Naive thymus-derived CD4-positive, alpha-beta T cell (primary cell): ENCODE results near the gene CADPS. TPM values are rescaled to one million over a fixed set of nuclear protein-coding genes. Genes with fewer than 3 reads are reported as not detected.

ENCODE experiments used
- ATAC-seq: fragments of 150-1000 bp; cut with Tn5 transposase; 2 replicates; pipeline ENCODE4 v1.10.0; 2021; ENCODE audit warnings: mild to moderate bottlenecking, moderate library complexity
- CTCF ChIA-PET: fragments of 350-600 bp; sonication (Branson Sonifier 250); formaldehyde crosslinking; loops from one replicate; lab custom pipeline; 2021; ENCODE audit warnings: antibody characterized with exemption; lab: Charles Lee
- POLR2A ChIA-PET: fragments of 350-600 bp; sonication (Branson Sonifier 250); formaldehyde crosslinking; loops from one replicate; lab custom pipeline; 2021; ENCODE audit warnings: antibody characterized with exemption, inconsistent platforms; lab: Charles Lee
- DNase-seq, 9 donors: peaks; one replicate each; pipeline versions ENCODE4 v3.0.0 to v3.0.0-alpha.2; 2020 to 2022; ENCODE audit warnings: mixed read lengths in 1 of 9
- H3K27ac ChIP-seq: one replicate; pipeline ENCODE4 v1.7.0; 2013; ENCODE audit warnings: mild to moderate bottlenecking, low read depth, low read length, moderate library complexity
- H3K27me3 ChIP-seq, 2 donors: one replicate each; pipeline ENCODE4 v1.7.0; 2013; ENCODE audit warnings: low read length in 2 of 2, mild to moderate bottlenecking in 2 of 2, moderate library complexity in 2 of 2; ENCODE audit not compliant: control insufficient read depth in 2 of 2, insufficient read depth in 2 of 2
- H3K36me3 ChIP-seq, 3 experiments: 1 replicate in 2 of 3; 2 replicates in 1 of 3; pipeline ENCODE4 v1.7.0; 2013; ENCODE audit warnings: low read length in 3 of 3, mild to moderate bottlenecking in 3 of 3, moderate library complexity in 1 of 3; ENCODE audit not compliant: insufficient read depth in 3 of 3, control insufficient read depth in 2 of 3
- H3K4me1 ChIP-seq, 2 donors: one replicate each; pipeline ENCODE4 v1.7.0; 2013; ENCODE audit warnings: low read length in 2 of 2, mild to moderate bottlenecking in 2 of 2, moderate library complexity in 1 of 2; ENCODE audit not compliant: control insufficient read depth in 2 of 2, insufficient read depth in 2 of 2
- H3K4me3 ChIP-seq: 2 replicates; pipeline ENCODE4 v1.7.0; 2013; ENCODE audit warnings: mild to moderate bottlenecking, low read length
- H3K9me3 ChIP-seq, 3 experiments: 1 replicate in 2 of 3; 2 replicates in 1 of 3; pipeline ENCODE4 v1.7.0; 2013; ENCODE audit warnings: low read length in 3 of 3; ENCODE audit not compliant: control insufficient read depth in 2 of 3
- H3K27ac Mint-ChIP-seq, 9 donors: one replicate each; pipeline ENCODE4 v1.8.0; 2020 to 2022; ENCODE audit warnings: mixed read lengths in 9 of 9, mild to moderate bottlenecking in 8 of 9, moderate library complexity in 5 of 9, inconsistent platforms in 2 of 9
- H3K27me3 Mint-ChIP-seq, 5 donors: one replicate each; pipeline ENCODE4 v1.8.0; 2021 to 2022; ENCODE audit warnings: mixed read lengths in 5 of 5, mild to moderate bottlenecking in 1 of 5
- H3K36me3 Mint-ChIP-seq, 5 donors: one replicate each; pipeline ENCODE4 v1.8.0; 2020 to 2022; ENCODE audit warnings: mixed read lengths in 5 of 5, mild to moderate bottlenecking in 3 of 5, inconsistent platforms in 1 of 5
- H3K4me1 Mint-ChIP-seq, 7 donors: one replicate each; pipeline ENCODE4 v1.8.0; 2020 to 2022; ENCODE audit warnings: mixed read lengths in 7 of 7, mild to moderate bottlenecking in 3 of 7, inconsistent platforms in 1 of 7
- H3K4me3 Mint-ChIP-seq, 10 donors: one replicate each; pipeline ENCODE4 v1.8.0; 2020 to 2022; ENCODE audit warnings: mild to moderate bottlenecking in 10 of 10, mixed read lengths in 10 of 10, moderate library complexity in 6 of 10, inconsistent platforms in 2 of 10
- H3K9me3 Mint-ChIP-seq, 11 donors: one replicate each; pipeline ENCODE4 v1.8.0; 2020 to 2022; ENCODE audit warnings: mixed read lengths in 11 of 11, mild to moderate bottlenecking in 4 of 11, inconsistent platforms in 1 of 11, moderate library complexity in 1 of 11
- intact Hi-C, 2 donors: fragments of 100-400 bp; cut with micrococcal nuclease; formaldehyde crosslinking; loops; one replicate each; pipeline ENCODE4 v1.15.1; 2023
- polyA plus RNA-seq, 2 donors: library from polyadenylated mRNA; unstranded; fragments of 300-500 nt; fragmentation: Illumina TruSeq; gene quantifications; one replicate each; pipeline ENCODE4 v1.2.3, GENCODE V29; 2021
- total RNA-seq, 6 experiments: library from RNA in 5 of 6; stranded (reverse) in 5 of 6; gene quantifications; 1 replicate in 5 of 6; 2 replicates in 1 of 6; pipeline ENCODE4 v1.2.3 and lab custom pipeline; 2021 to 2026

CADPS gene
- total and polyA plus RNA-seq, 7 experiments from 2014 or later: not detected

DNA sequence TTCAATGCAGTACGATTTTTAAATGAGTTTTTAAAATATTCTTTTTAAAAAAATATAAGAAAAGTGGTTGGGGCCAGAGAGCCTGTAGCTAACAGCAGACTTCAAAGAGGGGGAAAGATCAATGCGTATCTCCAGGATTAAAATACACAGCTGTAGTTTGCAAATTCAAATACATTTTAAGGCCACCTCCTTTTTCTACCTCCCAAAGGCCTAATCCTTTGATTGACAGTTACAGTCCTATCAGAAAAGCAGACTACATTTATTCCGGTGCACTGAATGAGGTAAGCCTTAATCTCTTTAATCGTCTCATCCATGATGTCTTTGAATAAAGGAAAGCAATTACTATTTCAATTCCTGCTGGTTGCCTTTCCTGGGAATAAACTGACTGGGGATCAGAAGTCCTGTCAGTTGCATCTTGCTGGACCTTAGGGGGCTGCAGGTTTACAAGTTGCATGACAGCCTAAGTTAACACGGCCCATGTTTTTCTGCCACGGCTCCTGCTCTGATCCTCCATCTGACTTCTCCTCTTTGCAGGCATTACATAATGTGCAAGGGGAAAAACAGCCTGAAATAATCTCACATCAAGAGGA is 51.7 kb downstream of the CADPS start:
- Histone ChIP-seq H3K9me3 (no peaks in the 10 kb centered on the region), H3K27me3 (no peaks in the 10 kb centered on the region), H3K4me3 (no peak overlapping the region), H3K36me3 (no peaks in the 10 kb centered on the region), H3K4me1 (no peaks in the 10 kb centered on the region), H3K27ac (no peak overlapping the region)
- H3K27ac Mint-ChIP-seq: no peak overlapping the region
- no peaks in the 10 kb centered on the region for H3K4me1 Mint-ChIP-seq
- peaks cover 0 to 3% (median 0%) of the 10 kb centered on the region in 5 donors for H3K27me3 Mint-ChIP-seq
- DNase-seq (no peak), ATAC-seq (no peak)
- no peaks in the 10 kb centered on the region for H3K36me3 Mint-ChIP-seq
- H3K4me3 Mint-ChIP-seq: no peak overlapping the region
- H3K9me3 Mint-ChIP-seq: peaks cover 0 to 12% (median 0%) of the 10 kb centered on the region in 11 donors
- CTCF ChIA-PET: no interaction called here
- POLR2A ChIA-PET: no interaction called here
- intact Hi-C loops: no loop called here

DNA sequence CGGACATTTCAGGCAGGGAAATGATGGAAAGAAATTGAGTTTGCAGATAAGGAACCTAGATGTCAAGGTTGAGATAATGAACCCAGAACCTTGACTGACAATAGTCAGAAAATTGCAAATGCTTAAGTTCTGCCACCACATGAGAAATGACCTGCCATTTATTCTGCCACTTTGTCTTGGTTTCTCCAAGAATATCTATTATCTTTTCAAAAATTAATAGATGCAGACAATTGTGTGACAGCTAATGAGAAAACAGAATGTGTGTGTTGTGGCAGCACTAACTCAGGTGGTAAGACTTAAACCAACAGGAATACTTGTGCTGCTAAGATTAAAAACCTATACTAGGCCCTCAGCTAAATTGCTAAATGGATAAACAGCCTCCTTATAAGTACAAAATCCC is 52.3 kb downstream of the CADPS start:
- DNase-seq: no peak
- intact Hi-C loops: no loop called here

DNA sequence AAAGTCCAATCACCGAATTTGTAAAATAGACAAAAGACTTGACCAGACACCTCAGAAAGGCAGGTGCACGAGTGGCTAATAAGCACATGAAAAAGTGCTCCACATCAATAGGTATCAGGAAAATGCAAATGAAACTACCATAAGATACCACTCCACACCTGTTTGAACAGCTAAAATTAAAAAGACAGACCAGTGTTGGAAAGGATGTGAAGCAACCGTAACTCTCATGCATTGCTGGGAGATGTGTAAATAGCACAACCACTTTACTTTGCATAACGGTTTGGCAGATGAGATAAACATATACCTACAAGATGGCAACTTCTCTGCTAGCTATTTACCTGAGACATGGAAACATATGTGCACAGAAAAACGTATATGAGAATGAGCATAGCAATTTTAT is 56.9 kb downstream of the CADPS start:
- ChIA-PET POLR2A (no interaction called here), CTCF (no interaction called here)
- Histone ChIP-seq H3K9me3 (no peaks in the 10 kb centered on the region), H3K4me3 (no peak overlapping the region), H3K4me1 (no peaks in the 10 kb centered on the region), H3K27me3 (no peaks in the 10 kb centered on the region), H3K36me3 (no peaks in the 10 kb centered on the region), H3K27ac (no peak overlapping the region)
- Mint-ChIP-seq H3K9me3 (peaks cover 0 to 5% (median 0%) of the 10 kb centered on the region in 11 donors), H3K36me3 (no peaks in the 10 kb centered on the region), H3K27ac (no peak overlapping the region), H3K4me1 (peaks cover 0 to 8% (median 3%) of the 10 kb centered on the region in 7 donors), H3K27me3 (peaks cover 0 to 3% (median 0%) of the 10 kb centered on the region in 5 donors), H3K4me3 (no peak overlapping the region)
- DNase-seq (no peak), ATAC-seq (no peak)
- intact Hi-C loops: no loop called here

More for the DNA sequence above, 52.3 kb downstream of the CADPS start:
- Mint-ChIP-seq H3K27me3 (peaks cover 0 to 3% (median 0%) of the 10 kb centered on the region in 5 donors), H3K27ac (no peak overlapping the region), H3K4me1 (peaks cover 0 to 4% (median 0%) of the 10 kb centered on the region in 7 donors), H3K9me3 (peaks cover 0 to 12% (median 0%) of the 10 kb centered on the region in 11 donors), H3K36me3 (no peaks in the 10 kb centered on the region), H3K4me3 (no peak overlapping the region)
- H3K4me3 ChIP-seq: no peak overlapping the region
- H3K9me3 ChIP-seq: no peaks in the 10 kb centered on the region
- ChIA-PET POLR2A (no interaction called here), CTCF (no interaction called here)
- no peaks in the 10 kb centered on the region for H3K27me3 ChIP-seq
- H3K4me1 ChIP-seq: no peaks in the 10 kb centered on the region
- no peaks in the 10 kb centered on the region for H3K36me3 ChIP-seq
- ATAC-seq: no peak
- H3K27ac ChIP-seq: no peak overlapping the region

DNA sequence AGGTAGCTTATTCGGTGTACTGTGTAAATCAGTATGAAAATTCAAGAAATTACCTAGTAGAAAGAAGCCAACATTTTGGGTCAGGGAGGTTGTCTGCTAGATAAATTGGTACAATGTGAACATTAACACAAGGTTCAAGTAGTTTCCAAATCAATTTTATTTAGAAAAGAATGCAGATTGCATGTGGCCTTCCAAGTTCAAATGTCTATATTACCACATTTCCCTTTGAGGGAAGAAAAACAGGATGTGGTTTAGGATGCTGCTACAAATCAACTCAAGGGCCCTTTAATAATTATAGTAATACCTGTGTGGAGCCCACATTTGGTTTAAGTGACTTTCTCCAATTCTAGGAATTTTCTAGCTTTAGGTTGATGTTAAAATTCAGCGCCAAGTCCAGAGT is 57.5 kb downstream of the CADPS start:
- Mint-ChIP-seq H3K4me3 (no peak overlapping the region), H3K36me3 (no peaks in the 10 kb centered on the region), H3K27ac (no peak overlapping the region), H3K4me1 (peaks cover 0 to 8% (median 3%) of the 10 kb centered on the region in 7 donors), H3K27me3 (peaks cover 0 to 3% (median 0%) of the 10 kb centered on the region in 5 donors), H3K9me3 (peaks cover 0 to 5% (median 0%) of the 10 kb centered on the region in 11 donors)
- H3K4me3 ChIP-seq: no peak overlapping the region
- POLR2A ChIA-PET: no interaction called here
- no peak for DNase-seq
- H3K9me3 ChIP-seq: no peaks in the 10 kb centered on the region
- no peak overlapping the region for H3K27ac ChIP-seq
- H3K27me3 ChIP-seq: no peaks in the 10 kb centered on the region
- H3K36me3 ChIP-seq: no peaks in the 10 kb centered on the region
- intact Hi-C loops: no loop called here
- H3K4me1 ChIP-seq: no peaks in the 10 kb centered on the region
- CTCF ChIA-PET: no interaction called here
- ATAC-seq: no peak

DNA sequence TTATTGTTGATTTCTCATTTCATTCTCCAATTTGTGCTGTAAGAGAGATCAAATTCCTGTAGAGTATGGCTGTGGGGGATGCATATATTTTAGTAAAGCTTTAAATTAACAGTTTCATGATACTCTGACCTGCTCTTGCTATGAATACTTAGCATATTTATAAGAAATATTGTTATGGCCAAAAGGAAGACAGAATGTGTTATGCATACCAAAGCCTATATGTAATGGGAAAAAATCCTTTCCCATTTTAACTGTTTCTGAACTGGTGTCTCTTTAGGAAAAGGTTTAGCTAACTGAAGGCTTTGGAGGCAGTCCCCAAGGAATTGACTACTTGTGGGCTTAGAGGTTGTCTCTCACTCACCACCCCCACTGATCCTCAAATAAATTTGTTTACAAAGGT is 59.2 kb downstream of the CADPS start:
- H3K27ac ChIP-seq: no peak overlapping the region
- Mint-ChIP-seq H3K9me3 (peaks cover 0 to 5% (median 0%) of the 10 kb centered on the region in 11 donors), H3K36me3 (no peaks in the 10 kb centered on the region), H3K4me1 (peaks cover 0 to 8% (median 3%) of the 10 kb centered on the region in 7 donors), H3K4me3 (no peak overlapping the region), H3K27me3 (peaks cover 0 to 4% (median 0%) of the 10 kb centered on the region in 5 donors), H3K27ac (no peak overlapping the region)
- intact Hi-C loops: no loop called here
- POLR2A ChIA-PET: no interaction called here
- no peak overlapping the region for H3K4me3 ChIP-seq
- DNase-seq: no peak
- CTCF ChIA-PET: no interaction called here
- no peaks in the 10 kb centered on the region for H3K4me1 ChIP-seq
- H3K9me3 ChIP-seq: no peaks in the 10 kb centered on the region
- no peaks in the 10 kb centered on the region for H3K27me3 ChIP-seq
- H3K36me3 ChIP-seq: no peaks in the 10 kb centered on the region
- no peak for ATAC-seq

DNA sequence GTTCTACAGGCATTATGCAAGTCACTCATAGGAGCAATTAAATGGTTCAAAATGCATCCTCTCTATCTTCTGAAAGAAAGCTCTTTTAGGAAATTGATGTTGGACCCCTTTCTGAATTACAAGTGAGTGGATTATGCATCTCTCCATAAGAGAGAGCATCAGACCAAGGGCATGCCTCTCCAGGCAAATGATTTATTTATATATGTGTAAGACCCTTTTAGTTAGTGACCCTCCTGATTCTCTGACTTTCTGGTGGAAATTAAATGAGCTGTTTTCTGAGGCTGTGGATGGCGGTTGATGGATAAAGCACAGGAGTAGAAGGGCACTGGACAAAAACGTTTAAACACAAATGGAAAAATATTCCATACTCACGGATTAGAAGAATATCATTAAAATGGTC is 62.6 kb downstream of the CADPS start:
- POLR2A ChIA-PET: no interaction called here
- Mint-ChIP-seq H3K27me3 (peaks cover 0 to 10% (median 0%) of the 10 kb centered on the region in 5 donors), H3K27ac (no peak overlapping the region), H3K9me3 (peaks cover 0 to 13% (median 0%) of the 10 kb centered on the region in 11 donors), H3K4me3 (no peak overlapping the region), H3K4me1 (peaks cover 0 to 5% (median 3%) of the 10 kb centered on the region in 7 donors), H3K36me3 (peaks cover 0 to 4% (median 0%) of the 10 kb centered on the region in 5 donors)
- Histone ChIP-seq H3K4me1 (no peaks in the 10 kb centered on the region), H3K4me3 (no peak overlapping the region), H3K9me3 (no peaks in the 10 kb centered on the region), H3K27ac (no peak overlapping the region), H3K27me3 (no peaks in the 10 kb centered on the region), H3K36me3 (no peaks in the 10 kb centered on the region)
- CTCF ChIA-PET: interaction anchor here (0.7 kb wide), 1 partner anchor 365 kb away, joined by 3 read pairs; no protein-coding TSS in a partner anchor
- ATAC-seq (no peak), DNase-seq (no peak)
- intact Hi-C loops: no loop called here

DNA sequence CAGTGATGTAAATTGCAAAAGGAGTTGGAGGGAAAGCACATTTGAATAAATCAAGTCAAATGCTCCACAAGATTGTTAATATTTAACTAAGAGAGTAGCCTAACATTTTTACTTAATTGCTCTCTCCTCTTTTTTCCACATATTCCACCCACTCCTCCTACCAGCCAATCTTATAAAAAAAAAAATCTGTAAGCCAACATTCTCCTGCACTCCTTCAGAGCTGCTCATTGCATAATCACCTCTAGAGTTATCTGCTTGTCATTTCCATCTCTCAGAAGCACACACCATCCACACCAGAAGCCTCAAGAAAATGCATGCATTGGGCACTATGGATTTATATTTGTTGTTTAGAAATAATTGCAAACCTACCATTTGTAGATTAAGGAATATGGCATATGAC is 64.1 kb downstream of the CADPS start:
- no peak overlapping the region for H3K4me3 ChIP-seq
- Mint-ChIP-seq H3K27me3 (peaks cover 0 to 10% (median 0%) of the 10 kb centered on the region in 5 donors), H3K4me3 (no peak overlapping the region), H3K36me3 (peaks cover 0 to 4% (median 0%) of the 10 kb centered on the region in 5 donors), H3K9me3 (peaks cover 0 to 13% (median 0%) of the 10 kb centered on the region in 11 donors), H3K27ac (no peak overlapping the region), H3K4me1 (peaks cover 0 to 1% (median 0%) of the 10 kb centered on the region in 7 donors)
- no peak for DNase-seq
- ChIA-PET POLR2A (no interaction called here), CTCF (no interaction called here)
- intact Hi-C loops: no loop called here
- no peaks in the 10 kb centered on the region for H3K27me3 ChIP-seq
- no peaks in the 10 kb centered on the region for H3K36me3 ChIP-seq
- H3K4me1 ChIP-seq: no peaks in the 10 kb centered on the region
- H3K9me3 ChIP-seq: no peaks in the 10 kb centered on the region
- no peak for ATAC-seq
- H3K27ac ChIP-seq: no peak overlapping the region
